Renal cortex interstitium (tissue), 11 donors: Measurements from ENCODE around the gene COL4A2. TPM values are rescaled to one million over a fixed set of nuclear protein-coding genes. Genes with fewer than 3 reads are reported as not detected.

Experiments
- DNase-seq, 11 donors: peaks; one replicate each; pipeline ENCODE4 v3.0.0-alpha.2; 2013; ENCODE audit warnings: low read depth in 9 of 11, low spot score in 4 of 11; ENCODE audit errors: extremely low read depth in 1 of 11
- polyA plus RNA-seq, 3 donors: library from polyadenylated mRNA; unstranded; fragments of 120-200 nt; gene quantifications; one replicate each; pipeline ENCODE4 v1.2.1, GENCODE V29; 2013; ENCODE audit not compliant: insufficient read length in 3 of 3

Gene COL4A2
- polyA plus RNA-seq, 3 donors = 422 to 524 (median 515) TPM

- DNase-seq = no peak
These were observed 39.0 kb upstream of the COL4A2 start for GRCh38 chr13:110268061-110268460.

- no peak for DNase-seq
These were observed 38.4 kb upstream of the COL4A2 start for GRCh38 chr13:110268576-110269185.

GRCh38 chr13:110269509-110270185 lies 37.4 kb upstream of the COL4A2 start:
- no peak for DNase-seq

- DNase-seq = no peak
These were observed 36.6 kb upstream of the COL4A2 start for GRCh38 chr13:110270507-110270906.

GRCh38 chr13:110271313-110271712 lies 35.8 kb upstream of the COL4A2 start:
- no peak for DNase-seq

- DNase-seq = no peak
These were observed 34.9 kb upstream of the COL4A2 start for GRCh38 chr13:110272227-110272626.

- no peak for DNase-seq
These were observed 34.4 kb upstream of the COL4A2 start for GRCh38 chr13:110272651-110273050.

- DNase-seq = no peak
These were observed 33.8 kb upstream of the COL4A2 start for GRCh38 chr13:110273254-110273653.

- DNase-seq = no peak
These were observed 32.4 kb upstream of the COL4A2 start for GRCh38 chr13:110274687-110275086.

- DNase-seq = no peak
These were observed 31.0 kb upstream of the COL4A2 start for GRCh38 chr13:110275931-110276552.

- no peak for DNase-seq
These were observed 30.5 kb upstream of the COL4A2 start for GRCh38 chr13:110276553-110276950.

- DNase-seq = no peak
These were observed 29.6 kb upstream of the COL4A2 start for GRCh38 chr13:110277357-110277975.

GRCh38 chr13:110278859-110279258 lies 28.2 kb upstream of the COL4A2 start:
- DNase-seq = no peak

GRCh38 chr13:110279684-110280083 lies 27.4 kb upstream of the COL4A2 start:
- DNase-seq = no peak

- DNase-seq = no peak
These were observed 26.8 kb upstream of the COL4A2 start for GRCh38 chr13:110280231-110280813.

- no peak for DNase-seq
These were observed 25.9 kb upstream of the COL4A2 start for GRCh38 chr13:110280985-110281688.

GRCh38 chr13:110281736-110282135 lies 25.3 kb upstream of the COL4A2 start:
- DNase-seq = no peak

GRCh38 chr13:110282316-110282841 lies 24.7 kb upstream of the COL4A2 start:
- no peak for DNase-seq
